GM18861 (cell line): Measurements from ENCODE around the gene SNX9.
"Not testable (repeated sequence)": the region's sequence is repeated elsewhere in the genome, so short reads cannot be mapped to it uniquely, and the experiment has no call there.

Experiments
- ATAC-seq: cut with Tn5 transposase; IDR thresholded peaks from one replicate; pipeline ENCODE4 v1.9.1; 2021; ENCODE audit not compliant: unreplicated experiment

The SNX9 gene

DNA sequence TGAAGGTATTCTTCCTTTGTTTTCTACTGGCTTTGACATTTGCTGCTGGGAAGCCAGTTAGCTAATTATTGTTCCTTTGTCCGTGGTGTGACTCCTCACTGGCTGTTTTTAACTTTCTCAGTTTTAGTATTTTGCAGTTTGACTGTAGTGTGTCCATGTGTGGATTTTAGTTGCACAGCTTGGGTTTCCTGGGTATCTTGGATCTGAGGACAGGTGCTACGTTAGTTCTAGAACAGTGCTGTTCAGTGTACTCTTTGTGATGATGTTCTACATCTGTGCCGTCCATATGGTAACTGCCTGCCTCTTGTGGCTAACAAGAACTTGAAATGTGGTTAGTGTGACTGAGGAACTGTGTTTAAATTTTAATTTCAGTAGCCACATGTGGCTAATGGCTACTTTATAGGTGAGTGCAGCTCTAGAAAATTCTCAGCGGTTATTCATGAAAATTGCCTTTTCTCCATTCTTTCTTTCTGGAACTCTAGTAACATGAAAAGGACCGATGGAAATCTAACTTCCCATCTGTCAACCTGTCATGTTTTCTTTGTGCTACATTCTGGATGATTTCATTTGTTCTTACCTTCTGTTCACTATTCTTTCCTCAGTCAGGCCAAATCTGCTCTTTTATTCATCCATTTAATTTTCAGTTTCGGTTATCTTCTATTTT is 7.4 kb downstream of the SNX9 start:
- ATAC-seq: peak; percentile 92

DNA sequence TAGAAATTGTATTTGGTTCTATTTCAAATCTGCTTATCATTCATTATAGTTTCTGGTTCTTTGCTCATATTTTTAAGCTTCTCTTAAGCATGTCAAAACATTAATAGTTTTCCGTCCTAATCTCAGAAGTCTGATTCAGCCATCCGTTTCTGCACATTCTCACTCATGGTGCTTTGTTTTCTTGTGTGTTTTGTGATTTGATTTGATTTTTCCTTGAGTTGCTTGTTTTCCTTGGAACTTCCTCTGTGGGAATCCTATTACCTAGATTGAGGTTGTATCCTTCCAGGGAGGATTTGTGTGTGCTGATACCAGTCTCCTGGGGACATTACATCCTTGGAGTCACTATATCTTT is 7.9 kb downstream of the SNX9 start:
- no peak for ATAC-seq

DNA sequence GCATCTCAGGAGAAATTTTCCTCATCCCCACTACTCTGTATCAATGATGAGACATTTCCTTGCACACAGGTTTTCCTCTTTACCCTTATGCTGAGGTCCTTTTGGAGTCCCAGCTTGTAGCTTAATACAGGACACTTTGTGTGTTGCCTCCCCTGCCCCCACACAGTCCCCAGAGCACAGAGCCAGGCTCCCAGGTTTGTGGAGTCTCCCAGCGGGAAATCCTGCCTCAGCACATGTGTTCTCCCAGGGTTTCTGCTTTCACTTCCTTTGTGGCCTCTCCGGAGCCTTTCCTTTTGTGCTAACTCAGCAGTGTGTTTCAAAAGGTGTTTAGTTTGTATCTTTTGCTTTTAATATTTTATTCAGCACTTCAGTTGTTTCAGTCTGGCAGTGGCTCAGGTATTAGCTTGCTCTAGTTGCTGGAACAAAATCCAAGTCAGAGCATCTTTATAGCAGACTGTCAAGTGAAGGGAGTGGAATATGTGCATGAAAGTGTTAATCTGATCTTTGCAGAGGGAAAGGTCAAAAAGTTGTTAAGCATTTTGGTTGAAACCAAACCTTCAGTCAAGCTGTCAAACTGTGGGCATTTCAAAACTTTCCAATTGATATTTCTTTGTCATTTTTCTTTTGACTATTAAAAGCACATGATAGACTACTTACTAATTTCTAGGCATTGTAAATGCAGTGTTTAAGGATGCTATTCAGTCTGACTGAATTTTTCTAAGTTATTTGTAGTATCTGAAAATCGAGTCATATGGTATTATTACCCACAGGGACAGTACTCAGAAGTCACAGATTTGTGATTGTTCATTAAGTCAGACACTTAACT is 8.6 kb downstream of the SNX9 start:
- ATAC-seq: no peak

DNA sequence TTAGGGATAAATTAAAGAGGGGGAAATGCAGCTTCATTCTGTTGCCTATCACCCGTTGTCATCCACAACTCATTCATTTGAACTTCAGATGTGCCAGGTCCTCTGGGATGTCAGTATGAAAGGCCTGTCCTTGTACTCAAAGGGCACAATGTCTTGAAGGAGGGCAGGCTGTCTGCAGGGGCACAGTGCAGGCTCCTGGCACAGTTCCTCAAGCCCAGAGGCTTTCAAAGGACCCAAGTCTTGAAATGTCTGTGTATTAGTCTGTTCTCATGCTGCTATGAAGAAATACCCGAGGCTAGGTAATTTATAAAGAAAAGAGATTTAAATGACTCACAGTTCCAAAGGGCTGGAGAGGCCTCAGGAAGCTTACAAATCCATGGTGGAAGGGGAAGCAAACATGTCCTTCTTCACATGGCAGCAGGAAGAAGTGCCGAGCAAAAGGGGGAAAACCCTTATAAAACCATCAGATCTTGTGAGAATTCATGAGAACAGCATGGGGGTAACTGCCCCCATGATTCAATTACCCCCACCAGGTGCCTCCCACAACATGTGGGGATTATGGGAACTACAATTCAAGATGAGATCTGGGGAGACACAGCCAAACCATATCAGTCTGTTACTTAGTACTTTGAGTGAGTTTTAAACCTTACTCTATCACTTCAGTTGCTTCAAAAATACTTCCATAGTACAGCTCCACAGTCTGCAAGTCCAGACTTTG is 9.4 kb downstream of the SNX9 start:
- no peak for ATAC-seq

DNA sequence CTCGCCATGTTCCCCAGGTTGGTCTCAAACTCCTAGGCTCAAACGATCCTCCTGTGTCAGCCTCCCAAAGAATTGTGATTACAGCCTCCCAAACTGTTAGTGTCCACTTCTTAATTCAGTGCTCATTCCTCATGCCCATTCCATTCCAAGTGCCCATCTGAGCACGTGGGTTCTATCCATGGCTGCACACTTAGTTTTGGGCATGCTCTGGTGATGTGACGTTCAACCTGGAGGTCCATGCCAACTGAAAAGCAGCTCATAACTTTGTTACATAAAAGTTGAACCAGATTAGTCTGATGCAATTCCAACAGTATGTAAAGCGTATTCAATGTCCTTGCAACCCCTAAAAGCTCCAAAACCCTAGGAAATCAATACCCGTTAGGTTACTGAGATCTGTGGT is 11.5 kb downstream of the SNX9 start:
- ATAC-seq: no peak

DNA sequence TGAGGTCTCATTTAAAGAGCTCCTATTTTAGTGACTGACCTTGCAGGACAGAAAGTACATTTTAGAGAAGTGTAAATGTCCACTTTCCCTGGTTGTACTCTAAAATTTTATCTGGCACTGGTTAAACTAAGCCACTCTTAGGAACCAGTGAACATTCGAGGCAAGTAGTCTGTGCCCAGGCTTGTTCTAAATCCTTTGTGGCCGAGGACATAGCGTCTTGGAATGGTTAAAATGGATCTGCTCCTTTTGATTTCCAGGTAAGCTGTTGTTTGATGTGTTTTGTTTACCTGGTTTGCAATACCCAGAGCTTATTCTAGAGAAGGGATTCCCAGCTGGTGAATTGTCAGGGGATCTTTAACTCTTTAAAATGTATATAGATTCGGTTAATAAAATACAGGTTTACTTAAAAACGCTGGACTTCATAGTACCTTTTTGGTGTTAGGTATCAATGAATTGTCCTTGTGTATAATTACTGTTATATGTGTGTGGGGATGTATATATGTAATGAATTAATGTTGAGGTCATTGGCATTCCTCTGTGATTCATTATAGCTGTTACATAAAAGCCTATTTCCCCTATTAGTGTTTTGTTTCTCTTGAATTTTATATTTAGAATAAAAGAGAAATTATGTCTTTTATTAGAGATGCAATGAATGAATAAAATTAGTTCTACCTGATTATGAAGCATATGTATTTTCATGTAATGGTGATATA is 15.8 kb downstream of the SNX9 start:
- no peak for ATAC-seq

DNA sequence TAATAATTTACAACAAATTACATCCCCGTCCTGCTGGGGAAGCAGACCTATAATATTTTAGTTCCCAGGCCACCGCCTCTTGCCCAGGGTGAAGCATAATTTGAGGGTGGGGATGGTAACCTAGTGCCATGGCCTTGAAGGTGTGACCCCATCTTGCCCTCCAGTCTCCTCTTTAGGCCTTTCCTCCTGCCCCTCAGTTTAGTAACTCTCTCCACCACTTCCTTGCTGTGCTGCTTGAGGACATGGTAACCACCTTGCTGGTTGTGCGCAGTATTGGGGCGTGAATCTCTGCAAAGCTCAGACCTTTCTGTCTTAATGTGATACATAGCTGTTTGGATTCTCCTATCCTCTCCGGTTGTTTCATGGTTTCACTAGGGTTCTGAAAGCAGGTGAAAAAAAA is 16.6 kb downstream of the SNX9 start:
- no peak for ATAC-seq

DNA sequence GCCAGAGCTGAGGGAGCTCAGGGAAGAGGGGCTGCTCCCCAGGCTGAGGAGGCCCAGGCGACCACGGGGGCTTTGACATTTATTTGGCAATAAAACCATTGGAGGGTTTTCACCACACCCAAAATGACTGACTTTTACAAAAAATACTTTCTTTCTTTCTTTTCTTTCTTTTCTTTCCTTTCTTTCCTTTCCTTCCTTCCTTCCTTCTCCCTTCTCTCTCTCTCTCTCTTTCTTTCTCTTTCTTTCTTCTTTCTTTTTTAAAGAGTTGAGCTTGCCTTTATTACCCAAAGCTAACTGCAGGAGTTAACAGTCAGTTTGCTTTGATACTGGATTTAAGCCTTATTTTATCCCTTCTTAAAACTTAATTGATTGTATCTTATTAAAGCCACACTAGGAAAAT is 17.2 kb downstream of the SNX9 start:
- no peak for ATAC-seq

DNA sequence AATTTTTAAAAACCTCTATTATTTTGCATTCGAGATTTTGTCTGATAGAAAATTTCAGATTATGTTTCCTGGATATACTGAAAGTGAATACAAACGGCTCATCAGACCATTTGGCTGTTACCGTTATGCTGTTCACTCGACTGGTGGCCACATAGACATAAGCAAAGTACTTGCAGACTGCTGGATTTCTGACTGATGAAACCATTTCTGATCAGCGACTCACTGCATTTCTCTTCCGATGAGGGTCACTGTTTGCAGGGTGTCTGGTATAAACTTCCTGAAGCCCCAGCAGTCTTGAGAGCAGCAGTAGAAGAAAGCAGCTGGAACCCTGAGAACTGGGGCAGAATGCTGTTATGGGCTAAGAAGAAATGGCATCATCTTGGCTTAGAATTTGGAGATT is 17.7 kb downstream of the SNX9 start:
- ATAC-seq: no peak

DNA sequence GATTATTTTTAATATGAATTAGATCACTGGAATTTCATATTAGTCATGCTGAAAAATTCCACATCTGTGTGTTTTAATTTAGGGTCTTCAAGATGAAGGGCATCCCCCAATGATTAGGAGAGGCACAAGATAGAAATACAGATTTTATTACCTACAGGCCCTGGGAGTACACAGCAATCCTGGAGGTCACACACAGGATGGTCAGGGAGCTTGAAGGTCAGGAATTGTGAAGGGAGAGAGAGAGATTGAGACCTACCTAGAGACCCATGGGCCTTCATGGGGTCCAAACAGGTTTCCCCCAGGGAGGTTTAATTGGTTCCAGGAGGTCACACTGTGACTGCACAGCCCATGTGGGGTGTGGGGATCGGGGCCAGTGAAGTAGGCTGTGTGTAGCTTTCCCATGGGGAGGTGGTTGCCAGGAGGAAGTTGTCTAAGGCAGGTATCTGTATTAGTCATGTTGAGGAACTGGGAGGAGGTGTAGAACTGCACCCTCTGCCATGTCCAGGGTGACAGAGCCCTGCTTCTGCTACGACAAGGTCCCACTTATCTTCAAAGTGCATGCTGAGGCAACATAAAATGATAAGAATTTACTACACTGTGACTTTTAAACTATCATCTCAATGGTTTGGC is 18.3 kb downstream of the SNX9 start:
- ATAC-seq: peak; percentile 86

DNA sequence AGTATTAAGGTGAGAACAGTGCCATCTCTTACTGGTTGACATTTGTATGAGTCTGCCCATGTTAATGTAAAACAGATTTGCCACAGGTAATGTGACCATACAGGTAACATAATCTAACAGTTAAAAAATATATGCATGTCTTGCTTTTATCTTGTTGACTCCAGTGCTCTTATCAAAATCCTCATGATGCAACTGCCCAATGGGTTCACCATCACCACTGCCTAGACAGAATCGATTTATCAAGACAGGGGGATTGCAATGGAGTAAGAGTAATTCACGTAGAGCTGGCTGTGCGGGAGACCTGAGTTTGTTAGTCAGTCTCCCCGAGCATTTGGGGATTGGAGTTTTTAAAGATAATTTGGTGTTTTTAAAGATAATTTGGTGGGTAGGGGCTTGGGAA is 19.2 kb downstream of the SNX9 start:
- ATAC-seq: no peak

DNA sequence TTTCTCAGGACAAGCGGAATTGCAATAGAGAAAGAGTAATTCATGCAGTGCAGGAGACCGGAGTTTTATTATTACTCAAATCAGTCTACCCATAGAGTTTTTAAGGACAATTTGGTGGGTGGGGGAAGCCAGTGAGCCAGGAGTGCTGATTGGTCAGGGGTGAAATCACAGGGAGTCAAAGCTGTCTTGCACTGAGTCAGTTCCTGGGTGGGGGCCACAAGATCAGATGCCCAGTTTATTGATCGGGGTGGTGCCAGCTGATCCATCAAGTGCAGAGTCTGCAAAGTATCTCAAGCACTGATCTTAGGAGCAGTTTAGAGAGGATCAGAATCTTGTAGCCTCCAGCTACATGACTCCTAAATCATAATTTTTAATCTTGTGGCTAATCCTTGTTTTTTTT is 21.1 kb downstream of the SNX9 start:
- ATAC-seq: not testable (repeated sequence)

DNA sequence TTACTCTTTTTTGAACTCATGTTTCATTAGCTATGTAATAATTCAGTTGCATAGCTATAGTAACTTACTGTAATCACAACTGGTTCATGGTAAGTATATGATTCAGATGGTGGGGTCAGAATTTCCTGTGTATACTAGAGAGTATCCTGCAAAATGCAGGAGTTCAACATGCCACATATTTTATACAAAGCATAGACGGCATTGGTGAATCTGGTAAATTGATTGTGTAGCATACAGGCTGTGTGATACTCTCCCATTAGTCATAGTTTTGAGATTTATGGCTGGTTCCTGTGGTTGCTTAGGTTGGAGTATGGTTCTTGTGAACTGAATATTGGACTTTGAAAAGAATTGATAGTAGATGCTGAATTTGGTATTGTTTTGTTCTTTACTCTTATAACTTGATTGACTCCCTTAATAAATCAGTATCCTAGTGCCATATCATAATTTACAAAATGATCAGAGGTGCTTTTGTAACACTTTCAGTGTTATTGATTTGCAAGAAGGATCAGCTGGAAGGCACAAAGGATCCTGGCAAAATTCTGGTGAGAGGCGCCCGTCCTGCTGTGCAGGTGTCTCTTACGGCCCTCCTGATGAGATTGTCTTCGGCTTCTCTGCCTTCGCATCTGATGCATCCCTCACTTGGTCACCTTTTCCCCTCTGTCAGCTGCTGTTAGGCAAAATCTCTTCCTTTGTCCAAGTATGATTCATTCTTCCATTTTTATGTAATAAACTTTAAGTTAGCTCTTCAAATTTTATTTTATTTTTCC is 22.6 kb downstream of the SNX9 start:
- no peak for ATAC-seq

DNA sequence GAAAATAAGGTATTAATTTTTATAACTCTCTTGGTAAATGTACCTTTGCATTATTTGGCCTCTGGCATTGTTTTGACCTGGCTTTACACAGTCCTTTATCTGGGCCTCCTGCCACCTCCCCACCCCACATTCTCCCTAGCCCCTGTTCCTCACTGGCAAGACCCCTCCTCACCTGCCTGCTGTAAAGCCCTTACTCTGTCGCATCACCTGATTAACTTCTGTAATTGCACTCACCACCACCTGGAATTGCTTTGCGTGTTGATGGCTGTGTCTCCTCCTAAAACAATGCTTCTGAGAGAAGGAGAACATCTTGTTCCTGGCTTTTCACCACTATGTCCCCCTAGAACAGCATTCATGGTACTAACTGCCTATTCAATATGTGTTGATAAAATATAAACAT is 24.8 kb downstream of the SNX9 start:
- ATAC-seq: no peak

DNA sequence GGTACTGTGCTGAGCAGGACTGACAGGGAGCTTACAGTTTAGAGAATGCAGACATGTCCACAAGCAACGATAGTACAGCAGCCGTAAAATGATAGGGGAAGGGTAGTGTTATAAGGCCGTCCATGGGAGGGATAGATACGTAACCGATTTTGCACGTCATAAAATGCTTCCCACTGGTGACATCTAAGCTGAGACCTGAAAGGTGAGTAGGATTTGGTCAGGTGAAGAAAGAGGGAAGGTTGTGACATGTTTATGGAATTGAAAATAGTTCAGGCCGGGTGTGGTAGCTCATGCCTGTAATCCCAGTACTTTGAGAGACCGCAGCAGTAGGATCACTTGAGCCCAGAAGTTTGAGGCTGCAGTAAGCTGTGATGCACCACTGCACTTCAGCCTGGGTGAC is 25.6 kb downstream of the SNX9 start:
- no peak for ATAC-seq

DNA sequence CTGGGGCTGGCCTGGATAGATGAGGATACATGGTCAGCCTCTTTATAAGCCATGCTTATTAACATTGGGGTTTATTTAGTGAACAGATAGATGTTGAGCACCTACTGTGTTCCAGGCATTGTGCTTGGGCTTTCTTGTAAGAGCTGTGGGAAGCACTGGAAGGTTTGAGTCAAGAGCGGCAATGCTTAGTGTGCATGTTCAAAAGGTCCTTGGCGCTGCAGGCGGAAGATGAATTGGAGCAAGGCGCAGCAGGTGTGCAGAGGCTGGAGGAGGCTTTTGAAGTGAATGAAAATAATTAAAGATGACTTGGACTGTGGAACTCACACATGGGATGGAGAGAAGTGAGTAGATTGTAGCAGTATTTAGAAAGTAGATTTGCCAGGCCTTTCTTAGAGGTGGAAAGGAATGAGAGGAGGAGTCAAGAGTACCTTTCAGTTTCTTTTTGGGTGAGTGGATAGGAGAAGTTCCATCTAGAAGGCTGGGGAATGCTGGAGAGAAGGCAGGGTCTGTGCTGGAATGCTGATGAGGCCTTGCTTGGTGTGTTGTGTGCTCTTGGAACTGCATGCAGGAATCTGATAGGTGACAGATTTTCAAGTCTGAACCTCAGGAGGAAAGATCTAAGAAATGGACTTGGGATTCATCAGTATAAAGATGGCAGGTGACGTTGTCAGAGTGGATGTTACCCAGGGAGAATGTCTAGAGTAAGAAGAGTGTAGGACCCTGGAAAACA is 26.4 kb downstream of the SNX9 start:
- no peak for ATAC-seq

DNA sequence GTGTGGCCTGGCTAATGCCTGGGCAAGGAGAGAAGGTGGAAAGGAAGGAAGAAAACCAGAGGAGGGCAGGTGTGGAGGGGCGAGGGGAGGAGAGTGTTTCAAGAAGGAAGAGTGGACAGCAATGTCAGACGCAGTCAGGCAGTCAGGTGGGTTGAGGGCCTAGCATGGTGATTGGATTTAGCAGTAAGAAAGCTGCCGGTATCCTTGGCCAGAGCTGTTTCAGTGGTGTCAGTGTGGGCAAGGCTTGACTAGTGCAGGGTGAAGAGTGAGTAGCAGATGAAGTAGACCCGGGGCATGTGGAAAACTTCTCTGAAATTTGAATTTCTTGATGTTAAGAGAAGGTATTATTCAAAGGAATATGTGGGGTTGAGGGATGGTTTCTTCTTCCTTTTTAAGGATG is 27.0 kb downstream of the SNX9 start:
- no peak for ATAC-seq

DNA sequence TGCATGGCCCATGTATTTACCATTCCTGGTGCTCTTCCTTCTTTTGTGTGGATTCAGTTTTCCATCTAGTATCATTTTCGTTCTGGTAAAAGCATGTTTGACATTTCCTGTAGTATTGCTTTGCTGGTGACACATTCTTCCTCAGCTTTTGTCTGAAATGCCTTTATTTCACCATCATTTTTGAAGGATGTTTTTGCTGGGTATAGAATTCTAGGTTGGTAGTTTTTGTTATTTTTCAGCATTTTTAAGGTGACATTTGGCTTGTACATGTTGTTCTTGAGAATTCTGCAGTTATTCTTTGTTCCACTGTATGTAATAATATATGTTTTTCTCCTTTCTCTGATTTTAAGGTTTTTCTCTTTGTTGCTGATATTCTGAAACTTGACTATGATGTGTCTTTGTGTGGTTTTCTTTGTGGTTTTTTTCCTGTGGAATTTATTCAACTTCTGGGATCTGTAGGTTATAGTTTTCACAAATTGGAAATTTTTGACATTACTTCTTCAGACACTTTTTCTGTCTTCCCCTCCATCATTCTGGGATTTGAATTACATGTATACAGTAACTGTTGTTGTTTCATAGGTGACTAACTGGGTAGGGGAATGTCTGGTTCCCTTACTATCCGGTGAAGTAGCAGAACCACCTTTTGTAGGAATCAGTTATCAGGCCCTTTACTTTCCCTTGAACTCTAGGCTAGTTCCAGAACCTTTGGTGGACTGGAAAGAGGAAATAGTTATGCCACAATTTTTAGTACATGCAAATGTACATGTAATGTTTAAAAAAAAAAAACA is 30.2 kb downstream of the SNX9 start:
- no peak for ATAC-seq
